ENCODE data around the gene PRTFDC1. TPM values are rescaled to one million over a fixed set of nuclear protein-coding genes. Genes with fewer than 3 reads are reported as not detected.

The PRTFDC1 gene
- total and polyA plus RNA-seq, 2 of the 8 experiments (the other 6 are each of a cell fraction or from before 2014, with no cell fraction given): 5.9 to 6.6 TPM

DNA sequence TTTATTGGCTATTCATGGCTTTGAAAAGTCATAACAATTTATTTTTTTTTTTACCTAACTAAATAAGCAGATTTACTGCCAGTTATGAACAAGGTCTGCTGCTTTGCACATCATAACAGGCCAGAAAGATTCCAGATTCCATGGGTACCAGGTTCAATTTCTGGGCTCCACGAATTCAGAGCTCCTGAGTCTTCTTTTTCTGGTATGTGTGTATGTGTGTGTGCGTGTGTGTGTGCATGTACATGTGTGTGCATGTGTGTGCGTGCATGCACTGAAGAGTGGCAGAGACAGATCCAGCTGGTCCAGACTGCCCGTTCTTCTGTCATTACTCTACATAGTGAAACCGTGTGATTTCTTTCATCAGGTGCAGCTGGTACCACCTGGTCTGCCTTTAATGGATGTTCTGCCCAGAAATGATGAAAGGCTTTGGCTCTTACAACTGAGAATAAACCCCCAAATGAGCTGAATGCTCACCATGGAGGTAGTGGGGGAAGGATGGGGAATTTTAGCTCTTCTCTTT lies 14.6 kb upstream of the PRTFDC1 start:
- H3K9ac ChIP-seq (replicated peaks in 1 of 4; ENCODE audit: extremely low read depth in 1 of 4, low read depth in 3 of 4, low read length in 3 of 4): peak overlapping the region in 1 of 4 experiments; percentile 21; a peak in 1 of 7 replicates
- DNase-seq (ENCODE audit: low read depth in 1 of 2, low spot score in 2 of 2): no peak
- no peaks in the 10 kb centered on the region for H3K36me3 ChIP-seq (ENCODE audit: control insufficient read depth in 2 of 4, insufficient read depth in 4 of 4, low read length in 3 of 4)
- FAIRE-seq: no peak
- no peak overlapping the region for H3K18ac ChIP-seq (ENCODE audit: extremely low read depth, low read length)
- H2BK120ac ChIP-seq (replicated peaks; ENCODE audit: low read depth, low read length): no peak overlapping the region
- no peak overlapping the region for H2BK15ac ChIP-seq (ENCODE audit: low read length)
- H3K27me3 ChIP-seq (replicated peaks in 1 of 4; ENCODE audit: control insufficient read depth in 3 of 4, extremely low read depth in 1 of 4, insufficient read depth in 3 of 4, low read length in 3 of 4): no peaks in the 10 kb centered on the region
- H2BK20ac ChIP-seq (ENCODE audit: low read length): no peak overlapping the region
- H3K23ac ChIP-seq (ENCODE audit: insufficient read length): no peak overlapping the region
- TF ChIP-seq RXRA (IDR thresholded peaks at IDR 0.05; ENCODE audit: insufficient read depth, low read depth, low read length) (no peak), YY1 (IDR thresholded peaks at IDR 0.05; ENCODE audit: low read depth, low read length) (no peak), NRF1 (IDR thresholded peaks at IDR 0.05; ENCODE audit: low read depth, low read length) (no peak), RNF2 (IDR thresholded peaks at IDR 0.05; ENCODE audit: borderline replicate concordance, low read depth, low read length, missing control alignments, poor library complexity, severe bottlenecking) (no peak), SP1 (IDR thresholded peaks at IDR 0.05; ENCODE audit: low read depth, low read length) (no peak)
- WGBS, 2 experiments (ENCODE audit: extremely low coverage in 1 of 2, insufficient coverage in 1 of 2, insufficient read length in 1 of 2, insufficient replicate concordance in 2 of 2, low coverage in 1 of 2, low lambda C conversion rate in 2 of 2, missing lambda C conversion rate in 1 of 2): 82% methylated on average over 5 of the region's 5 CpGs; no CpG with 5 or more reads in 1 of the 2 experiments
- H3K4me1 ChIP-seq (replicated peaks in 1 of 4; ENCODE audit: control insufficient read depth in 3 of 4, insufficient read depth in 4 of 4, low read length in 3 of 4): no peaks in the 10 kb centered on the region
- no peak overlapping the region for H3K4me3 ChIP-seq (ENCODE audit: extremely low read depth in 1 of 4, insufficient read depth in 2 of 4, low read depth in 3 of 4, low read length in 4 of 4)
- no peak overlapping the region for H4K8ac ChIP-seq (ENCODE audit: extremely low read depth, insufficient read depth, low read length)
- no peak overlapping the region for H2AFZ ChIP-seq (ENCODE audit: low read length)
- no peaks in the 10 kb centered on the region for H3K9me3 ChIP-seq (ENCODE audit: insufficient read depth in 2 of 2, low read depth in 1 of 2, low read length in 1 of 2)
- peaks cover 4% of the 10 kb centered on the region; the same call in 1 of the 2 replicates for H3K23me2 ChIP-seq (ENCODE audit: low read depth, low read length)
- ChIA-PET CTCF (ENCODE audit: partially characterized antibody) (no interaction called here), POLR2A (ENCODE audit: partially characterized antibody) (interaction anchor here (0.8 to 1.3 kb wide), 2 partner anchors 14 to 15 kb away, joined by 3 to 4 read pairs; no protein-coding TSS in a partner anchor)
- no peaks in the 10 kb centered on the region for H3K79me2 ChIP-seq (ENCODE audit: control insufficient read depth in 1 of 2, insufficient read depth in 2 of 2, low read length in 2 of 2)
- H3K14ac ChIP-seq (ENCODE audit: insufficient read length): no peak overlapping the region
- peaks cover 0 to 4% of the 10 kb centered on the region in 2 experiments for H4K20me1 ChIP-seq (replicated peaks in 1 of 2; ENCODE audit: control insufficient read depth in 1 of 2, insufficient read depth in 2 of 2, low read length in 2 of 2)
- no peak overlapping the region for H3K4ac ChIP-seq (replicated peaks; ENCODE audit: insufficient read length, low read depth, low read length)
- no peak overlapping the region for H3K56ac ChIP-seq (replicated peaks; ENCODE audit: insufficient read length, low read depth, low read length)
- H2BK5ac ChIP-seq (ENCODE audit: low read depth, low read length): no peak overlapping the region
- no peaks in the 10 kb centered on the region for H3K79me1 ChIP-seq (ENCODE audit: low read depth, low read length)
- no peak overlapping the region for H3K4me2 ChIP-seq (ENCODE audit: insufficient read depth in 1 of 2, low read depth in 2 of 2, low read length in 2 of 2)
- no peak overlapping the region for H4K91ac ChIP-seq (replicated peaks; ENCODE audit: insufficient read length, low read length)
- no peak overlapping the region for H4K5ac ChIP-seq (ENCODE audit: insufficient read length, low read depth, low read length)
- no peak overlapping the region for H2BK12ac ChIP-seq (ENCODE audit: low read depth, low read length)
- H3K27ac ChIP-seq (ENCODE audit: low read depth, low read length): no peak overlapping the region
- no peak overlapping the region for H2AK5ac ChIP-seq (ENCODE audit: low read depth, low read length)

Data from H1 (cell line).